Adipocyte (in vitro differentiated cells): ENCODE results near the gene SOWAHD.
A peak's percentile ranks its signal among the peaks of the same experiment; 100 is the strongest.
"Not testable (repeated sequence)": the region's sequence is repeated elsewhere in the genome, so short reads cannot be mapped to it uniquely, and the experiment has no call there.

Experiments
- DNase-seq: peaks from one replicate; pipeline ENCODE4 v3.0.0-alpha.2; 2015; ENCODE audit warnings: low read depth
- H3K27me3 ChIP-seq: replicated peaks from 2 replicates; pipeline ENCODE4 v1.7.0; 2013; ENCODE audit warnings: mild to moderate bottlenecking, low read length, moderate library complexity; ENCODE audit not compliant: control insufficient read depth, insufficient read depth
- H3K36me3 ChIP-seq: 2 replicates; pipeline ENCODE4 v1.7.0; 2013; ENCODE audit warnings: low read length, mild to moderate bottlenecking, moderate library complexity; ENCODE audit not compliant: control insufficient read depth, insufficient read depth, severe bottlenecking
- H3K4me1 ChIP-seq: 2 replicates; pipeline ENCODE4 v1.7.0; 2013; ENCODE audit warnings: mild to moderate bottlenecking, low read length, moderate library complexity; ENCODE audit not compliant: control insufficient read depth, insufficient read depth
- H3K4me3 ChIP-seq: 2 replicates; pipeline ENCODE4 v1.7.0; 2013; ENCODE audit warnings: mild to moderate bottlenecking, low read length, moderate library complexity
- H3K9ac ChIP-seq: 2 replicates; pipeline ENCODE4 v1.7.0; 2013; ENCODE audit warnings: mild to moderate bottlenecking, low read length, moderate library complexity
- H3K9me3 ChIP-seq: 2 replicates; pipeline ENCODE4 v1.7.0; 2013; ENCODE audit warnings: mild to moderate bottlenecking, low read length, moderate library complexity; ENCODE audit not compliant: control insufficient read depth

SOWAHD gene

DNA sequence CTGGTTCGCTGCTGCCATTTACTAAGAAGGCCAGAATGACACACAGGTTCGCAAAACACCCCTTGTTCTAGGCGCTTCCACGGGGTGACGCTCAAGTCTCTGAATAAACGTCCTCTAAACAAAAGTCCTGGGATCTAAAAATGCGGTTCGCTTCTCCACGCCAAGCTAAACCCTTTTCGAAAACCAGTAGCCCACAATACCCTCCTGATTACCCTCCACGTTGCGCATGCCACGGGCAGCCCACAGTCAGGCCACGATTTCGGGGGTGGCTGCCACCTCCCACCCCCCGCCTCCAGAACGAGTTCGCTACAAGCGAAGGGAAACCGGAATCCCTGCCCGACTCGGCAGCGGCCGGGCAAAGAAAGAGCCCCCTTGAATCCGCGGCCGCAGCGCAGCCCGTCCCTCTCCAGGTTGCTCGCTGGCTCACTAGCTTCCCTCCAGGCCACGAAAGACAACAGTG, 32.6 kb downstream of the SOWAHD start:
- no peaks in the 10 kb centered on the region for H3K27me3 ChIP-seq
- DNase-seq: peak; percentile 45
- H3K9me3 ChIP-seq: no peaks in the 10 kb centered on the region
- H3K9ac ChIP-seq: peak overlapping the region; percentile 98
- H3K36me3 ChIP-seq: peaks cover 16% of the 10 kb centered on the region
- peaks cover 19% of the 10 kb centered on the region for H3K4me1 ChIP-seq
- peak overlapping the region; percentile 91 for H3K4me3 ChIP-seq

DNA sequence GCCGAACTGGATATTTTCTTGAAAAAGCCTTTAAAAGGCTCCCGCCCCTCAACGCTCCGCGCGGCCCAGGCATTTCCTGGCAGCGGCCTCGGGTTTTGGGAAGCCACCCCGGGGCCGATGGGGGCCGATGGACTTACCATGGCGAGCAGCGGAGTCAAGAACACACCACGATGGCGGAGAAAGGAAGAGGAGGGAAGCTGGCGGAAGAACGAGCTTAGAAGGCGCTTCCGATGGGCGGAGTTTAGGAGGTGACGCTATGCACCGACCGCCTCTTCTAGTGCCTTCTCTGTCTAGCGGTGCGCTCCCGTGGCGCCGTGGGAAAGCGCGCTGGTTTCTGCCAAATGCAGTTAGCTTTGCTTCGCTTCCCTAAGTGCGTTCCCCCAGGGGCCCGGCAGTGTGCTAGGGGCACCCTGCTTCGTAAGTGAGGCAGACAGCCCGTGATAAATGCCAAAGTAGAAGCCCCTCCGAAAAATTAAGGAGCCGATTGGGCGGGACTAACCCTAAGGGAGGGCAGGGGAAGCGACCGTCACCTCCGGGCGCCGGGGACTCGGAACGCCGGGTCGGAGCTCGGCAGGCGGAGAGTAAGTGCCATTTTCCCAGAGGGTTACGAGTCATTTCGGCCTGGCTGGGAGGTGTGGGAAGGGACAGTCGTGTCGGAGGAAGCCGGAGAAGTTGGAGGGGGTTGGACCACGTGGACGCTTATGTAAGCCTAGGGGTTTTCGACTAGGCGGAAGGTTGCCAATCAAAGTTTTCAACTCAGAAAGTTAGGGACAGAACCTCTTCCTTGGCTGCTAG, 33.2 kb downstream of the SOWAHD start, which contains the start of gene RPL39:
RPL39 (minus strand) TSS at position 194 of the 795 bp plus-strand sequence; CDS start at position 140, 54 bp downstream.
- Histone ChIP-seq H3K27me3 (no peaks in the 10 kb centered on the region), H3K4me3 (peak within 1 kb of the TSS; percentile 91), H3K9ac (peak within 1 kb of the TSS; percentile 98), H3K36me3 (peaks cover 9% of the 10 kb centered on the region), H3K4me1 (peaks cover 16% of the 10 kb centered on the region), H3K9me3 (no peaks in the 10 kb centered on the region)
- peak; percentile 90 for DNase-seq

DNA sequence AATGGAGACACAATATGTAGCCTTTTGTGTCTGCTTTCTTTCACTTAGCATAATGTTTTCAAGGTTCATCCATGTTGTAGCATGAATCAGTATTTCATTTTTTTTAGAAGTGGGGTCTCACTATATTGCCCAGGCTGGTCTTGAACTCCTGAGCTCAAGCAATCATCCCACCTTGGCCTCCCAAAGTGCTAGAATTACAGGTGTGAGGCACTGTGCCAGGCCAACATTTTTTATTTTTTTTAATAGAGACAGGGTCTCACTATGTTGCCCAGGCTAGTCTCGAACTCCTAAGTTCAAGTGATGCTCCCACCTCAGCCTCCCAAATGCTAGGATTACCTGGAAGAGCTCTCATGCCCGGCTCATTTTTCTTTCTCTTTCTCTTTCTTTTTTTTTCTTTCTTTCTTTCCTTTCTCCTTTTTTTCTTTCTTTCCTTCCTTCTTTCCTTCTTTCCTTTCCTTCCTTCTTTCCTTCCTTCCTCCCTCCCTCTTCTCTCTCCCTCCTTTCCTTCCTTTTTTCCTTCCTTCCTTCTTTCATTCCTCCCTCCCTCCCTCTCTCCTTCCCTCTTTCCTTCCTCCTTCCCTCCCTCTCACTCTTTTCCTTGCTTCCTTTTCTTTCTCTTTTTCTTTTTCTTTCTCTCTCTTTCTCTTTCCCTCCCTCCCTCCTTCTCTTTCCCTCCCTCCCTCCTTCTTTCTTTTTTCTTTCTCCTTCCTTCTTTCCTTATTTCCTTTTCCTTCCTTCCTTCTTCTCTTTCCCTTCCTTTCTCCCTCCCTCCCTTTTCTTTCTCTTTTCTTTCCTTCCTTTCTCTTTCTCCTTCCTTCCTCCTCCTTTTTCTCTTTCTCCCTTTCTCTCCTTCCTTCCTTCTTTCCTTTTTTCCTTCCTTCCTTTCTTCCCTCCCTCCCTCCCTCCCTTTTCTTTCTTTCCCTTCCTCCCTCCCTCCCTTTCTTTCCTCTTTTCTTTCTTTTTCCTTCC, 43.1 kb downstream of the SOWAHD start:
- no peak overlapping the region for H3K4me3 ChIP-seq

GRCh38 chrX:119802546-119802945, 44.2 kb downstream of the SOWAHD start:
- no peak overlapping the region for H3K9ac ChIP-seq
- no peak for DNase-seq
- no peaks in the 10 kb centered on the region for H3K9me3 ChIP-seq
- H3K4me3 ChIP-seq: no peak overlapping the region
- H3K4me1 ChIP-seq: no peaks in the 10 kb centered on the region
- H3K27me3 ChIP-seq: no peaks in the 10 kb centered on the region
- no peaks in the 10 kb centered on the region for H3K36me3 ChIP-seq

More for the DNA sequence above, 43.1 kb downstream of the SOWAHD start:
- no peak for DNase-seq
- H3K9me3 ChIP-seq: no peaks in the 10 kb centered on the region
- H3K27me3 ChIP-seq: no peaks in the 10 kb centered on the region
- no peaks in the 10 kb centered on the region for H3K36me3 ChIP-seq
- H3K4me1 ChIP-seq: no peaks in the 10 kb centered on the region
- no peak overlapping the region for H3K9ac ChIP-seq

- DNase-seq, H3K9ac ChIP-seq, H3K4me1 ChIP-seq, H3K4me3 ChIP-seq, H3K27me3 ChIP-seq, H3K36me3 ChIP-seq: not testable (repeated sequence)
- peaks cover 10% of the 10 kb centered on the region for H3K9me3 ChIP-seq
Measured at GRCh38 chrX:119808461-119808860, 50.1 kb downstream of the SOWAHD start.

DNA sequence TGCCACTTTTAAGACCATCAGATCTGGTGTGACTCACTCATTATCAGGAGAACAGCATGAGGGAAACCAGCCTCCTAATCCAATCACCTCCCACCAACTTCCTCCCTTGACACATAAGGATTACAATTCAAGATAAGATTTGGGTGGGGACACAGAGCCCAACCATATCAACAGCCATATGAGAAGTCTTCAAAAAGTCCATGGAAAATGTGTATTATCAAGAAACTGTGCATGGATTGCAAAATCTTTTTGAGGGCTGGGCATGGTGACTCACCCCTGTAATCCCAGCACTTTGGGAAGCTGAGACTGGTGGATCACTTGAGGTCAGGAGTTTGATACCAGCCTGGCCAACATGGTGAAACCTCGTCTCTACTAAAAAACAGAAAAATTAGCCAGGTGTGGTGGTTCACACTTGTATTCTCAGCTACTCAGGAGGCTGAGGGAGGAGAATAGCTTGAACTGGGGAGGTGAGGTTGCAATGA, 50.8 kb downstream of the SOWAHD start:
- peak; percentile 3 for DNase-seq
- no peak overlapping the region for H3K4me3 ChIP-seq
- no peak overlapping the region for H3K9ac ChIP-seq
- no peaks in the 10 kb centered on the region for H3K4me1 ChIP-seq
- peaks cover 10% of the 10 kb centered on the region for H3K9me3 ChIP-seq
- H3K27me3 ChIP-seq: no peaks in the 10 kb centered on the region
- H3K36me3 ChIP-seq: no peaks in the 10 kb centered on the region
